ENCODE measurements around the gene ADCY9. TPM values are rescaled to one million over a fixed set of nuclear protein-coding genes. Genes with fewer than 3 reads are reported as not detected.
A peak's percentile ranks its signal among the peaks of the same experiment; 100 is the strongest.

The ADCY9 gene
- total RNA-seq, 1 donor from 2014 or later: 49.6 TPM

DNA sequence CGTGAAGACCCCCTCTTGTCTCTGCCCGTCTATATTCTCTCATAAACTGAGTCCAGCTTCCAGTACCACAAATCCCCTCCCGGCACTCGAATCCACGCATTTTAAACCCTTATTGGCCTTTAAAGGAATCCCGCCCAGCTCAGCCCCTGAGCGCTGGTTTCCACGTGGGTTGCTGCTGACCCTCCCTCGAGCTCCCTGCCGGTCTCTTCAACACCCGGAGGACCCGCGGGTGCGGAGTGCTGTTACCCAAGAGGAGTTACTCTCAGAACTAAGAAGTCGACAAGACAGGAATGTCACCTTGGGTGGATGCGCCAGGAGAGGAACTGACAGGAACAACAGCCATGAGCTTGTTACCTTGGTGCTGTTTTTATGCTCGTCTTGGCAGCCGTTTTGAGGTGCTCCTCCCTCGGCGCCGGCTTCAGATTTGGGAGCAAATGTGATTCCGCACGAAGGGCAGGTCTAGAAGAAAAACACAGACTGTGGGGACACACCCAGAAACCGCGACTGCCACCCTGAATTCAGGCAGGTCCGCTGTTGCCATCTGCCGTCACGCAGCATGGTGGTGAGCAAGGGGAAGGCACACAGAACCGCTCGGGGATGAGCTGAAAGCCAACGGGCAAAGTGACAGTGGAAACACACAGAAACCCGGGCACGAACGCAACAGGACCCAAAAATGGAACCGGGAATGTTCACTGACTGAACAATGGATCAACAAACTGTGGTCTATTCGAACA, 123.0 kb downstream of the ADCY9 start:
- Histone ChIP-seq H3K27ac (no peak overlapping the region), H3K4me3 (no peak overlapping the region), H3K4me1 (no peaks in the 10 kb centered on the region), H3K9me3 (no peaks in the 10 kb centered on the region), H3K27me3 (no peaks in the 10 kb centered on the region), H3K36me3 (no peaks in the 10 kb centered on the region)
- intact Hi-C loops (cut with DNase I): no loop called here
- TF ChIP-seq CTCF (IDR thresholded peaks at IDR 0.05): no peak
- no peak for ATAC-seq
- DNase-seq: no peak

GRCh38 chr16:3992297-3993051, 123.8 kb downstream of the ADCY9 start:
- peaks cover 5% of the 10 kb centered on the region for H3K36me3 ChIP-seq
- intact Hi-C loops (cut with DNase I): no loop called here
- no peak overlapping the region for H3K27ac ChIP-seq
- no peak for TF ChIP-seq CTCF (IDR thresholded peaks at IDR 0.05)
- ATAC-seq: peak; percentile 32
- no peak for DNase-seq
- H3K27me3 ChIP-seq: no peaks in the 10 kb centered on the region
- no peak overlapping the region for H3K4me3 ChIP-seq
- no peaks in the 10 kb centered on the region for H3K4me1 ChIP-seq
- no peaks in the 10 kb centered on the region for H3K9me3 ChIP-seq

GRCh38 chr16:3988824-3989223, 127.4 kb downstream of the ADCY9 start:
- no peak for DNase-seq
- TF ChIP-seq CTCF (IDR thresholded peaks at IDR 0.05): no peak
- Histone ChIP-seq H3K27me3 (no peaks in the 10 kb centered on the region), H3K36me3 (peaks cover 10% of the 10 kb centered on the region), H3K4me3 (no peak overlapping the region), H3K4me1 (no peaks in the 10 kb centered on the region), H3K27ac (no peak overlapping the region), H3K9me3 (no peaks in the 10 kb centered on the region)
- intact Hi-C loops (cut with DNase I): no loop called here
- no peak for ATAC-seq

DNA sequence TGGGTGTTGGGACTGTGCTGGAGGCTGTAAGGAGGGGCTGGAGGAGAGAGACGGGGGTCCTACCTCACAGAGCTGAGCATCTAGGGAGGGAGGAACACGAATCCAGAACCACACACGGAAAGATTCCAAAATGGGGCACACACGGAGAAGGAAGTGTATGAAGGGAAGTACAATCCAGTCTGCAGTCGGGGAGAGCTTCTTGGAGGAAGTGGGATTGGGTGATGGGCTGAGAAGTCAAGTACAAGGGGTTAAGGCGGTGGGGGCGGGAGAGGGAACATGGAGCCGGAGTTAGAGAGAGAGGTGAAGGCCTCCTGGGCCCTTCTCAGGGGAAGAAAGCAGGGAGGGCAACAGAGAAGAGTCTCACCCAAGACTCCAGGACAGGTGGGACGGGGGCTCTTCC, 128.2 kb downstream of the ADCY9 start:
- Histone ChIP-seq H3K4me3 (no peak overlapping the region), H3K9me3 (no peaks in the 10 kb centered on the region), H3K27me3 (no peaks in the 10 kb centered on the region), H3K4me1 (no peaks in the 10 kb centered on the region), H3K36me3 (peaks cover 10% of the 10 kb centered on the region), H3K27ac (no peak overlapping the region)
- no peak for TF ChIP-seq CTCF (IDR thresholded peaks at IDR 0.05)
- intact Hi-C loops (cut with DNase I): no loop called here
- no peak for DNase-seq
- no peak for ATAC-seq

DNA sequence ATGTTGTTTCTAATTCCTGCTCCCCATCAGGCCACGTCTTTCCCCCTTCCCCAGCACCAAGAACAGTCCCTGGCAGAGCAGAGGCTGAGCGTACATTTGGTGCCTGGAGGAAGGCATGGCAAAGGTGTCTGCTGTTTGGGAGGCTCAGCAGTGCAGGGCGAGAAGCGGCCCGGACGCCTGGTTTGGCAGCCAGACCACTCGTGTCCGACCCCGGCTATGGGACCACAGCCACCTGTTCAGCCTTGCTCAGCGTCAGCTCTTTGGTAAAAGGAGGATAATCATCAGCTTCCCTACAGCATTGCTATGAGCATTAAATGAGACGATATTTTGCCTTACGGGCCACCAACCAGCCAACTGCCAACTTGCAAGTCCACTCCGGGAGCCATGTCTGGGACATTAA, 129.0 kb downstream of the ADCY9 start:
- no peak for TF ChIP-seq CTCF (IDR thresholded peaks at IDR 0.05)
- H3K4me1 ChIP-seq: no peaks in the 10 kb centered on the region
- H3K4me3 ChIP-seq: no peak overlapping the region
- no peaks in the 10 kb centered on the region for H3K27me3 ChIP-seq
- no peaks in the 10 kb centered on the region for H3K9me3 ChIP-seq
- intact Hi-C loops (cut with DNase I): no loop called here
- peaks cover 16% of the 10 kb centered on the region for H3K36me3 ChIP-seq
- no peak overlapping the region for H3K27ac ChIP-seq
- DNase-seq: no peak
- no peak for ATAC-seq

Measured in upper lobe of right lung (tissue), 1 donor.